ENCODE measurements around the gene KCNH2. TPM values are rescaled to one million over a fixed set of nuclear protein-coding genes. Genes with fewer than 3 reads are reported as not detected.

The KCNH2 gene
- total and polyA plus RNA-seq, 2 of the 8 experiments (the other 6 are each of a cell fraction or from before 2014, with no cell fraction given) = 8.0 to 15.0 TPM

GRCh38 chr7:151017953-151018420 lies 39.9 kb upstream of the KCNH2 start (continued):
- TF ChIP-seq BACH1 (IDR thresholded peaks at IDR 0.05; ENCODE audit: low read length) (no peak), BRCA1 (IDR thresholded peaks at IDR 0.05; ENCODE audit: low read depth, low read length) (no peak), MAX (IDR thresholded peaks at IDR 0.05) (no peak), E2F6 (IDR thresholded peaks at IDR 0.05) (no peak), CBX8 (IDR thresholded peaks at IDR 0.05; ENCODE audit: borderline replicate concordance, low read depth, low read length) (no peak), CHD2 (IDR thresholded peaks at IDR 0.05; ENCODE audit: low read length) (no peak), GABPA (IDR thresholded peaks at IDR 0.05; ENCODE audit: borderline replicate concordance, insufficient read depth, low read length) (peak; percentile 73; the same call in 1 of the 2 replicates), EZH2 (IDR thresholded peaks at IDR 0.05; ENCODE audit: low read depth, low read length, severe bottlenecking) (no peak), NRF1 (IDR thresholded peaks at IDR 0.05; ENCODE audit: low read depth, low read length) (no peak), SAP30 (IDR thresholded peaks at IDR 0.05; ENCODE audit: insufficient read depth, insufficient replicate concordance, low read length) (no peak), SP2 (IDR thresholded peaks at IDR 0.05; ENCODE audit: low read length) (no peak), ZNF274 (IDR thresholded peaks at IDR 0.05; ENCODE audit: borderline replicate concordance, extremely low read depth, low read length) (no peak), RFX5 (IDR thresholded peaks at IDR 0.05; ENCODE audit: borderline replicate concordance, low read depth, low read length) (no peak), TAF7 (optimal IDR thresholded peaks at IDR 0.05; ENCODE audit: borderline replicate concordance, low read depth, low read length) (peak; percentile 45), SP4 (IDR thresholded peaks at IDR 0.05; ENCODE audit: low read length) (no peak)

Measured in H1 (cell line).